Thyroid gland (tissue), 4 donors: Measurements from ENCODE around the gene PSKH1. TPM values are rescaled to one million over a fixed set of nuclear protein-coding genes. Genes with fewer than 3 reads are reported as not detected.

Experiments used
- DNase-seq, 2 donors: peaks; one replicate each; pipeline ENCODE4 v3.0.0-alpha.2; 2019
- H3K27ac ChIP-seq, 3 donors: fragments of 200-600 bp; sonication (generic); 1 replicate in 2 of 3; 2 replicates in 1 of 3; pipeline ENCODE4 v1.5.1; 2016 to 2019; ENCODE audit warnings: mild to moderate bottlenecking in 1 of 3, moderate library complexity in 1 of 3
- H3K27me3 ChIP-seq: fragments of 200-600 bp; sonication (generic); one replicate; pipeline ENCODE4 v1.5.1; 2019
- H3K36me3 ChIP-seq, 2 donors: fragments of 200-600 bp; sonication (generic); one replicate each; pipeline ENCODE4 v1.5.1; 2016 to 2019
- H3K4me1 ChIP-seq, 2 donors: fragments of 200-600 bp; sonication (generic); one replicate each; pipeline ENCODE4 v1.5.1; 2017 to 2019
- H3K4me3 ChIP-seq, 3 donors: fragments of 200-600 bp; sonication (generic); replicated peaks in 1 of 3; 1 replicate in 2 of 3; 2 replicates in 1 of 3; pipeline ENCODE4 v1.5.1; 2016; ENCODE audit warnings: mild to moderate bottlenecking in 1 of 3
- H3K9me3 ChIP-seq: fragments of 200-600 bp; sonication (generic); one replicate; pipeline ENCODE4 v1.5.1; 2017
- CTCF ChIP-seq, 6 experiments: fragments of 200-600 bp in 3 of 6; fragments of 450-650 bp in 3 of 6; sonication (generic) in 3 of 6; IDR thresholded peaks; one replicate each; pipeline ENCODE4 v1.5.1; 2016 to 2019; ENCODE audit warnings: antibody characterized with exemption in 6 of 6, mild to moderate bottlenecking in 2 of 6, inconsistent platforms in 1 of 6, moderate library complexity in 1 of 6
- POLR2A ChIP-seq, 2 donors: fragments of 450-650 bp; IDR thresholded peaks; one replicate each; pipeline ENCODE4 v1.6.1; 2017; ENCODE audit warnings: antibody characterized with exemption in 2 of 2, mild to moderate bottlenecking in 2 of 2, moderate library complexity in 1 of 2
- WGBS, 2 donors: methylation state at CpG; one replicate each; pipeline ENCODE4 v1.1.5; 2017; 5-methylcytosine and 5-hydroxymethylcytosine counted together
- intact Hi-C: fragments of 100-400 bp; cut with DNase I; formaldehyde crosslinking; loops from one replicate; pipeline ENCODE4 v1.15.1; 2023
- total RNA-seq, 4 donors: library from RNA; depleted of rRNA; stranded (reverse); fragments of >200 nt; gene quantifications; one replicate each; pipeline ENCODE4 v1.2.3, GENCODE V29; 2016

PSKH1 gene
- total RNA-seq, 4 donors from 2014 or later, result 20.3 to 35.7 (median 28.8) TPM

GRCh38 chr16:67946128-67946569 lies 53.1 kb downstream of the PSKH1 start:
- H3K27me3 ChIP-seq, result no peaks in the 10 kb centered on the region
- H3K4me3 ChIP-seq, result no peak overlapping the region
- H3K36me3 ChIP-seq, result peaks cover 70 to 71% of the 10 kb centered on the region in 2 donors
- H3K27ac ChIP-seq, result no peak overlapping the region
- DNase-seq, result no peak
- TF ChIP-seq POLR2A (IDR thresholded peaks at IDR 0.05) (no peak), CTCF (IDR thresholded peaks at IDR 0.05) (no peak)
- H3K9me3 ChIP-seq, result no peaks in the 10 kb centered on the region
- intact Hi-C loops, result loop anchor here (5.0 kb wide), 1 partner anchor 404 kb away; no protein-coding TSS in a partner anchor
- 93 to 94% methylated on average over 9 to 20 of the region's 20 CpGs for WGBS, 2 donors
- H3K4me1 ChIP-seq, result peaks cover 0 to 9% of the 10 kb centered on the region in 2 donors

GRCh38 chr16:67946966-67947558 lies 54.0 kb downstream of the PSKH1 start:
- H3K36me3 ChIP-seq, result peaks cover 73 to 80% of the 10 kb centered on the region in 2 donors
- intact Hi-C loops, result loop anchor here (5.0 kb wide), 1 partner anchor 405 kb away; no protein-coding TSS in a partner anchor
- no peak for DNase-seq
- no peaks in the 10 kb centered on the region for H3K9me3 ChIP-seq
- TF ChIP-seq CTCF (IDR thresholded peaks at IDR 0.05), result no peak
- no peak for TF ChIP-seq POLR2A (IDR thresholded peaks at IDR 0.05)
- peaks cover 0 to 14% of the 10 kb centered on the region in 2 donors for H3K4me1 ChIP-seq
- no peaks in the 10 kb centered on the region for H3K27me3 ChIP-seq
- no peak overlapping the region for H3K27ac ChIP-seq
- 90 to 97% methylated on average over 16 to 28 of the region's 28 CpGs for WGBS, 2 donors
- no peak overlapping the region for H3K4me3 ChIP-seq

DNA sequence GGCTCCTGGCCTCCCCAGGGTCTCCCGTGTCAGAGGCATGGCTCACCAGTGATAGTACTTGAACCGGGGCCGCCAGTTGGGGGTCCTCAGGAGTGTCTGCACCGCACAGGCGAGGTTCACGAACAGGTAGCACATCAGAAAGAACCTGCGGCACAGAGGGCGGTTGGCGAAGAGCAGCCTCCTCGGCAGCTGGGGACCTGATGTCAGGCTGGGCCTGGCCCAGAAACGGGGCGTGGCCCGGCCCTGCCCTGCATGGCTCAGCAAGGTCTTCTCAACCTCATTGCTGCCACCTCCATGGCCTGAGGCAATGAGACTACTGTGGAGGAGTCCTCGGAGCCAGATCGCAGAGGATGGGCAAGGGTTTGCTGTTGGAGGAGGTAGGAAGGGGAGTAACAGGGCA lies 55.0 kb downstream of the PSKH1 start:
- Histone ChIP-seq H3K36me3 (peaks cover 69 to 81% of the 10 kb centered on the region in 2 donors), H3K4me1 (peaks cover 0 to 6% of the 10 kb centered on the region in 2 donors), H3K9me3 (no peaks in the 10 kb centered on the region), H3K27ac (no peak overlapping the region), H3K27me3 (no peaks in the 10 kb centered on the region), H3K4me3 (no peak overlapping the region)
- TF ChIP-seq POLR2A (IDR thresholded peaks at IDR 0.05), result no peak
- TF ChIP-seq CTCF (IDR thresholded peaks at IDR 0.05), result no peak
- DNase-seq, result no peak
- intact Hi-C loops, result loop anchor here (5.0 kb wide), 1 partner anchor 406 kb away; no protein-coding TSS in a partner anchor
- 93 to 94% methylated on average over 15 of the region's 15 CpGs for WGBS, 2 donors

GRCh38 chr16:67949645-67950044 lies 56.6 kb downstream of the PSKH1 start:
- intact Hi-C loops, result loop anchor here (5.0 kb wide), 1 partner anchor 407 kb away; no protein-coding TSS in a partner anchor
- peaks cover 0 to 5% of the 10 kb centered on the region in 2 donors for H3K4me1 ChIP-seq
- no peaks in the 10 kb centered on the region for H3K9me3 ChIP-seq
- WGBS, 2 donors, result 97 to 100% methylated on average over 2 to 10 of the region's 11 CpGs
- no peak for DNase-seq
- H3K27me3 ChIP-seq, result no peaks in the 10 kb centered on the region
- TF ChIP-seq POLR2A (IDR thresholded peaks at IDR 0.05), result no peak
- no peak for TF ChIP-seq CTCF (IDR thresholded peaks at IDR 0.05)
- H3K27ac ChIP-seq, result no peak overlapping the region
- H3K4me3 ChIP-seq, result no peak overlapping the region
- peaks cover 77 to 85% of the 10 kb centered on the region in 2 donors for H3K36me3 ChIP-seq

DNA sequence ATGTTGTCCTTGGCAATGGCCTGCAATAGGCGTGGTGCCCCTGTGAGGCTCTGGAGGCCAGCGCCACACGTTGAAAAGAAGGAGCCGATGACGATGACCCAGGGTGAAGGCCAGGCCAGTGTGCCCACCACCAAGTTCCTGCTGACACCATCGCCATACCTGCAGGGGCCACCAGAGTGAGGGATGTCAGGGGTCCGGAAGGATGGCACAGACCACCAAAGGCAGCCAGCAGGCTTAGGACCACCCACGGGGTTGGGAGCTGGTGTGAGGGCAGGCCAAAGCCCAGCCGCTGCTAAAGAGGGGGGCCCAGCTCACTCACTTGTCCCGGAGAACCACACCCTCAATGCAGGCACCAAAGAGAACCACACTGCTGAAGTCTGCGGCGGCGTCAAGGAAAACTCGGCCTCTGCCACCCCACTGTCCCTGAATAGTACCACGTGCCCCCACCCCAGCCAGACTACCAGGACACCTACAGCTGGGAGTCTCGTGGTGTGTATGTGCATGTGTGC lies 57.3 kb downstream of the PSKH1 start:
- H3K4me1 ChIP-seq, result peaks cover 0 to 5% of the 10 kb centered on the region in 2 donors
- peaks cover 73 to 84% of the 10 kb centered on the region in 2 donors for H3K36me3 ChIP-seq

More for the DNA sequence above, 57.3 kb downstream of the PSKH1 start:
- Histone ChIP-seq H3K27ac (no peak overlapping the region), H3K27me3 (no peaks in the 10 kb centered on the region), H3K4me3 (no peak overlapping the region), H3K9me3 (no peaks in the 10 kb centered on the region)
- 88 to 90% methylated on average over 9 to 12 of the region's 16 CpGs for WGBS, 2 donors
- TF ChIP-seq CTCF (IDR thresholded peaks at IDR 0.05) (no peak), POLR2A (IDR thresholded peaks at IDR 0.05) (no peak)
- no peak for DNase-seq
- intact Hi-C loops, result no loop called here
